Measurements from ENCODE around the gene SMPDL3A.
"Not testable (repeated sequence)": the region's sequence is repeated elsewhere in the genome, so short reads cannot be mapped to it uniquely, and the experiment has no call there.

SMPDL3A gene

GRCh38 chr6:122789182-122790027 is at the start of gene SMPDL3A:
TSS of gene SMPDL3A (plus strand) at chr6:122789258. CDS start at chr6:122789347, 89 bp downstream.
- peak within 1 kb of the TSS; percentile 91 for H3K4me3 ChIP-seq (ENCODE audit: low read depth, low read length)
- DNase-seq (ENCODE audit: low read depth): peak; percentile 61
- peak; percentile 45 for TF ChIP-seq CTCF (conservative IDR thresholded peaks at IDR 0.05; ENCODE audit: low read depth, low read length)

GRCh38 chr6:122740091-122740490 is 49.0 kb upstream of the SMPDL3A start:
- no peak overlapping the region for H3K4me3 ChIP-seq (ENCODE audit: low read depth, low read length)
- DNase-seq (ENCODE audit: low read depth): no peak
- TF ChIP-seq CTCF (conservative IDR thresholded peaks at IDR 0.05; ENCODE audit: low read depth, low read length): no peak

GRCh38 chr6:122740936-122741335 is 48.1 kb upstream of the SMPDL3A start:
- H3K4me3 ChIP-seq (ENCODE audit: low read depth, low read length): no peak overlapping the region
- TF ChIP-seq CTCF (conservative IDR thresholded peaks at IDR 0.05; ENCODE audit: low read depth, low read length): no peak
- no peak for DNase-seq (ENCODE audit: low read depth)

- peak; percentile 53 for TF ChIP-seq CTCF (conservative IDR thresholded peaks at IDR 0.05; ENCODE audit: low read depth, low read length)
- DNase-seq (ENCODE audit: low read depth): peak; percentile 36
- H3K4me3 ChIP-seq (ENCODE audit: low read depth, low read length): not testable (repeated sequence)
Measured at GRCh38 chr6:122744247-122744646, 44.8 kb upstream of the SMPDL3A start.

GRCh38 chr6:122744856-122745255 is 44.2 kb upstream of the SMPDL3A start:
- DNase-seq (ENCODE audit: low read depth); H3K4me3 ChIP-seq (ENCODE audit: low read depth, low read length): not testable (repeated sequence)

GRCh38 chr6:122746688-122747087 is 42.4 kb upstream of the SMPDL3A start:
- DNase-seq (ENCODE audit: low read depth): no peak
- no peak for TF ChIP-seq CTCF (conservative IDR thresholded peaks at IDR 0.05; ENCODE audit: low read depth, low read length)

GRCh38 chr6:122747573-122747972 is 41.5 kb upstream of the SMPDL3A start:
- no peak for TF ChIP-seq CTCF (conservative IDR thresholded peaks at IDR 0.05; ENCODE audit: low read depth, low read length)
- DNase-seq (ENCODE audit: low read depth): no peak
- no peak overlapping the region for H3K4me3 ChIP-seq (ENCODE audit: low read depth, low read length)

More at GRCh38 chr6:122746688-122747087, 42.4 kb upstream of the SMPDL3A start:
- H3K4me3 ChIP-seq (ENCODE audit: low read depth, low read length): no peak overlapping the region

- not testable (repeated sequence) for H3K4me3 ChIP-seq (ENCODE audit: low read depth, low read length); DNase-seq (ENCODE audit: low read depth)
Measured at GRCh38 chr6:122748945-122749344, 40.1 kb upstream of the SMPDL3A start.

Measured in choroid plexus epithelial cell (primary cell).